Fibroblast of lung (primary cell): ENCODE results near the gene ENTPD6. TPM values are rescaled to one million over a fixed set of nuclear protein-coding genes. Genes with fewer than 3 reads are reported as not detected.

ENCODE experiments used
- DNase-seq, 2 donors: peaks; one replicate each; pipeline versions ENCODE4 v3.0.0 to v3.0.0-alpha.2; 2010; ENCODE audit warnings: low read depth in 2 of 2
- H2AFZ ChIP-seq: 2 replicates; pipeline ENCODE4 v1.5.1; 2012; ENCODE audit warnings: low read length, control low read depth, inconsistent platforms
- H3K27ac ChIP-seq: 2 replicates; pipeline ENCODE4 v1.5.1; 2011; ENCODE audit warnings: low read length, control low read depth; ENCODE audit not compliant: insufficient read depth
- H3K27me3 ChIP-seq: 2 replicates; pipeline ENCODE4 v1.5.1; 2011; ENCODE audit warnings: mild to moderate bottlenecking, low read length; ENCODE audit not compliant: control insufficient read depth, insufficient read depth
- H3K36me3 ChIP-seq: 2 replicates; pipeline ENCODE4 v1.5.1; 2011; ENCODE audit warnings: low read length; ENCODE audit not compliant: control insufficient read depth, insufficient read depth
- H3K4me1 ChIP-seq: 2 replicates; pipeline ENCODE4 v1.5.1; 2011; ENCODE audit warnings: low read length; ENCODE audit not compliant: control insufficient read depth, insufficient read depth; ENCODE audit errors: extremely low read depth
- H3K4me2 ChIP-seq: 2 replicates; pipeline ENCODE4 v1.5.1; 2011; ENCODE audit warnings: low read length, control low read depth; ENCODE audit not compliant: insufficient read depth; ENCODE audit errors: extremely low read depth
- H3K4me3 ChIP-seq, 4 experiments: fragments of 200-600 bp in 1 of 4; sonication (generic) in 1 of 4; replicated peaks in 1 of 4; 2 replicates each; pipeline ENCODE4 v1.5.1; 2011 to 2016; ENCODE audit warnings: low read length in 4 of 4, low read depth in 3 of 4, mild to moderate bottlenecking in 3 of 4, control low read depth in 2 of 4, inconsistent platforms in 1 of 4, mixed read lengths in 1 of 4; ENCODE audit not compliant: insufficient read depth in 1 of 4; ENCODE audit errors: control extremely low read depth in 1 of 4
- H3K79me2 ChIP-seq: 2 replicates; pipeline ENCODE4 v1.5.1; 2012; ENCODE audit warnings: mild to moderate bottlenecking, low read length, inconsistent platforms; ENCODE audit not compliant: control insufficient read depth, insufficient read depth
- H3K9ac ChIP-seq: 2 replicates; pipeline ENCODE4 v1.5.1; 2011; ENCODE audit warnings: mild to moderate bottlenecking, low read length, control low read depth; ENCODE audit not compliant: insufficient read depth
- H3K9me3 ChIP-seq: 2 replicates; pipeline ENCODE4 v1.5.1; 2012; ENCODE audit warnings: low read depth, low read length; ENCODE audit not compliant: control insufficient read depth, insufficient read depth
- H4K20me1 ChIP-seq: 2 replicates; pipeline ENCODE4 v1.5.1; 2011; ENCODE audit warnings: low read length; ENCODE audit not compliant: control insufficient read depth, insufficient read depth; ENCODE audit errors: extremely low read depth
- CTCF ChIP-seq, 2 donors: IDR thresholded peaks in 1 of 2; conservative IDR thresholded peaks in 1 of 2; 1 replicate in 1 of 2; 2 replicates in 1 of 2; pipeline ENCODE4 v1.5.1; 2011 to 2012; ENCODE audit warnings: low read length in 2 of 2, control low read depth in 1 of 2, inconsistent platforms in 1 of 2, low read depth in 1 of 2, mild to moderate bottlenecking in 1 of 2
- EZH2 ChIP-seq: IDR thresholded peaks from 2 replicates; pipeline ENCODE4 v1.5.1; 2012; ENCODE audit warnings: low read length, control low read depth, mild to moderate bottlenecking; ENCODE audit errors: missing control alignments
- polyA plus RNA-seq, 2 donors: library from polyadenylated mRNA; depleted of rRNA in 1 of 2; stranded (reverse) in 1 of 2; unstranded in 1 of 2; fragments of >200 nt; gene quantifications; 2 replicates each; pipeline ENCODE4 v1.2.1, GENCODE V29; 2011 to 2012; ENCODE audit warnings: missing spikeins in 1 of 2
- total RNA-seq: library from RNA; depleted of rRNA; stranded (reverse); fragments of >200 nt; gene quantifications from 2 replicates; pipeline ENCODE4 v1.2.1, GENCODE V29; 2014

ENTPD6 gene
- total and polyA plus RNA-seq, 2 donors (not counting 1 experiment from before 2014, with no cell fraction given): 45.7 to 56.5 TPM

- Histone ChIP-seq H2AFZ (no peak overlapping the region), H3K4me2 (no peak overlapping the region), H3K4me3 (no peak overlapping the region), H3K9ac (no peak overlapping the region), H3K27me3 (no peaks in the 10 kb centered on the region), H3K4me1 (peaks cover 18% of the 10 kb centered on the region), H4K20me1 (no peaks in the 10 kb centered on the region), H3K27ac (no peak overlapping the region), H3K9me3 (no peaks in the 10 kb centered on the region), H3K79me2 (no peaks in the 10 kb centered on the region), H3K36me3 (peaks cover 11% of the 10 kb centered on the region)
- TF ChIP-seq CTCF (conservative IDR thresholded peaks at IDR 0.05 in 1 of 2, IDR thresholded peaks at IDR 0.05 in 1 of 2; ENCODE audit: low read depth in 1 of 2, low read length in 2 of 2) (no peak), EZH2 (no peak)
- DNase-seq: no peak
Observed at GRCh38 chr20:25221592-25222460, 26.3 kb downstream of the ENTPD6 start.

DNA sequence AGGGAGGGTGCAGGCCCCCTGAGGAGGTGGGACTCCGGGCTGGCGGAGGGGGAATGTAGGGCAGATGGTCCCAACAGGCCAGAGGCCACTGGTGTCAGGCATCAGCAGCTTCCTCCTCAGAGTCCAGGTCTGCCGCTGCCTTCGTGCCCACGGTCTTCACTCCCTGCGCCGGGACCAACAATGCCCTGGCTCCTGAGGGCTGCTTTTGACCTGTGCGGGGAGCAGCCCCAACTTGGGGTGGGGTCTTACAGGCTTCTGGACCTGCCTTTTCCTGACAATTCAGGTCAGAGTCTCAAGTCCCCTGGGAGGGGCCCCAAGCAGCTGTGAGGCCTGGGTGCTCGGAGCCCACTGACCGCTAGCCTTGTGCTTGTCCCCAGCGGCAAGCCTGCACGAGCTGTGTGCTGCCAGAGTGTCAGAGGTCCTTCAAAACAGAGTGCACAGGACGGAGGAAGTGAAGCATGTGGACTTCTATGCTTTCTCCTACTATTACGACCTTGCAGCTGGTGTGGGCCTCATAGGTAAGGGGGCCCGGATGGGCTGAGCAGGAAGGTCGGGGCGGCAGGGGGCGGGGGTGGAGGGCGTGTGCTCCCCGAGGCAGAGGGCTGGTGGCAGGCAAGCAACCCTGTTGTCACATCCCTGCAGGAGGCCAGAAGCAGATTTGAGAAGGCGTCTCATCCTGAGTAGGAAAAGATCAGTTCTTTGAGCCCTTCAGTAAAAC lies 27.1 kb downstream of the ENTPD6 start:
- Histone ChIP-seq H3K4me1 (peaks cover 25% of the 10 kb centered on the region), H4K20me1 (no peaks in the 10 kb centered on the region), H2AFZ (no peak overlapping the region), H3K9ac (no peak overlapping the region), H3K4me3 (no peak overlapping the region), H3K79me2 (no peaks in the 10 kb centered on the region), H3K36me3 (peaks cover 8% of the 10 kb centered on the region), H3K9me3 (no peaks in the 10 kb centered on the region), H3K27ac (peak overlapping the region; percentile 71), H3K27me3 (no peaks in the 10 kb centered on the region), H3K4me2 (peak overlapping the region; percentile 32)
- TF ChIP-seq CTCF (conservative IDR thresholded peaks at IDR 0.05 in 1 of 2, IDR thresholded peaks at IDR 0.05 in 1 of 2; ENCODE audit: low read depth in 1 of 2, low read length in 2 of 2) (no peak), EZH2 (no peak)
- DNase-seq: no peak

GRCh38 chr20:25223179-25223661 lies 27.7 kb downstream of the ENTPD6 start:
- Histone ChIP-seq H3K36me3 (peaks cover 8% of the 10 kb centered on the region), H2AFZ (no peak overlapping the region), H3K4me3 (no peak overlapping the region), H3K79me2 (no peaks in the 10 kb centered on the region), H3K27ac (peak overlapping the region; percentile 71), H3K9me3 (no peaks in the 10 kb centered on the region), H3K4me1 (peaks cover 26% of the 10 kb centered on the region), H3K4me2 (peak overlapping the region; percentile 32), H3K9ac (no peak overlapping the region), H4K20me1 (no peaks in the 10 kb centered on the region), H3K27me3 (no peaks in the 10 kb centered on the region)
- DNase-seq: peak; percentile 88 to 97
- TF ChIP-seq CTCF (conservative IDR thresholded peaks at IDR 0.05 in 1 of 2, IDR thresholded peaks at IDR 0.05 in 1 of 2; ENCODE audit: low read depth in 1 of 2, low read length in 2 of 2): peak; percentile 10 to 16
- TF ChIP-seq EZH2: no peak
